ENCODE data around the gene PTGES3. TPM values are rescaled to one million over a fixed set of nuclear protein-coding genes. Genes with fewer than 3 reads are reported as not detected.

Gene PTGES3
- total and polyA plus RNA-seq, 2 of the 8 experiments (the other 6 are each of a cell fraction or from before 2014, with no cell fraction given): 111 to 464 TPM

- Histone ChIP-seq H2BK20ac (ENCODE audit: low read length) (no peak overlapping the region), H3K27me3 (replicated peaks in 1 of 4; ENCODE audit: control insufficient read depth in 3 of 4, extremely low read depth in 1 of 4, insufficient read depth in 3 of 4, low read length in 3 of 4) (no peaks in the 10 kb centered on the region), H3K79me1 (ENCODE audit: low read depth, low read length) (no peaks in the 10 kb centered on the region), H3K4me3 (ENCODE audit: extremely low read depth in 1 of 4, insufficient read depth in 2 of 4, low read depth in 3 of 4, low read length in 4 of 4) (no peak overlapping the region), H2BK120ac (replicated peaks; ENCODE audit: low read depth, low read length) (no peak overlapping the region), H2BK15ac (ENCODE audit: low read length) (no peak overlapping the region), H3K4me2 (ENCODE audit: insufficient read depth in 1 of 2, low read depth in 2 of 2, low read length in 2 of 2) (no peak overlapping the region), H4K20me1 (replicated peaks in 1 of 2; ENCODE audit: control insufficient read depth in 1 of 2, insufficient read depth in 2 of 2, low read length in 2 of 2) (no peaks in the 10 kb centered on the region), H3K4ac (replicated peaks; ENCODE audit: insufficient read length, low read depth, low read length) (no peak overlapping the region), H3K56ac (replicated peaks; ENCODE audit: insufficient read length, low read depth, low read length) (no peak overlapping the region), H4K8ac (ENCODE audit: extremely low read depth, insufficient read depth, low read length) (no peak overlapping the region), H2BK12ac (ENCODE audit: low read depth, low read length) (no peak overlapping the region), H3K23me2 (ENCODE audit: low read depth, low read length) (no peaks in the 10 kb centered on the region), H2AFZ (ENCODE audit: low read length) (no peak overlapping the region; the same call in 1 of the 2 replicates), H3K14ac (ENCODE audit: insufficient read length) (no peak overlapping the region), H3K79me2 (ENCODE audit: control insufficient read depth in 1 of 2, insufficient read depth in 2 of 2, low read length in 2 of 2) (no peaks in the 10 kb centered on the region), H3K27ac (ENCODE audit: low read depth, low read length) (no peak overlapping the region), H3K36me3 (ENCODE audit: control insufficient read depth in 2 of 4, insufficient read depth in 4 of 4, low read length in 3 of 4) (no peaks in the 10 kb centered on the region), H3K9me3 (ENCODE audit: insufficient read depth in 2 of 2, low read depth in 1 of 2, low read length in 1 of 2) (no peaks in the 10 kb centered on the region), H3K4me1 (replicated peaks in 1 of 4; ENCODE audit: control insufficient read depth in 3 of 4, insufficient read depth in 4 of 4, low read length in 3 of 4) (peaks cover 0 to 5% (median 3%) of the 10 kb centered on the region in 4 experiments; a peak in 5 of 7 replicates), H3K9ac (replicated peaks in 1 of 4; ENCODE audit: extremely low read depth in 1 of 4, low read depth in 3 of 4, low read length in 3 of 4) (no peak overlapping the region), H3K18ac (ENCODE audit: extremely low read depth, low read length) (no peak overlapping the region), H2AK5ac (ENCODE audit: low read depth, low read length) (no peak overlapping the region), H2BK5ac (ENCODE audit: low read depth, low read length) (no peak overlapping the region), H4K5ac (ENCODE audit: insufficient read length, low read depth, low read length) (no peak overlapping the region), H4K91ac (replicated peaks; ENCODE audit: insufficient read length, low read length) (no peak overlapping the region), H3K23ac (ENCODE audit: insufficient read length) (no peak overlapping the region)
- 91% methylated on average over 2 of the region's 2 CpGs; no CpG with 5 or more reads in 1 of the 2 experiments for WGBS, 2 experiments (ENCODE audit: extremely low coverage in 1 of 2, insufficient coverage in 1 of 2, insufficient read length in 1 of 2, insufficient replicate concordance in 2 of 2, low coverage in 1 of 2, low lambda C conversion rate in 2 of 2, missing lambda C conversion rate in 1 of 2)
- TF ChIP-seq SUZ12 (IDR thresholded peaks at IDR 0.05; ENCODE audit: low read length): no peak
- FAIRE-seq (no peak), DNase-seq (ENCODE audit: low read depth in 1 of 2, low spot score in 2 of 2) (no peak)
- POLR2A ChIA-PET (ENCODE audit: partially characterized antibody): interaction anchor here (0.9 to 52.4 kb wide), 4 partner anchors 9 to 42 kb away, joined by 3 to 1406 read pairs (median 32); partner anchors contain the start of genes NACA, PRIM1 and PTGES3
- CTCF ChIA-PET (ENCODE audit: partially characterized antibody): interaction anchor here (1.0 kb wide), 1 partner anchor 59 kb away, joined by 3 read pairs; no protein-coding TSS in a partner anchor
Observed at GRCh38 chr12:56695327-56696101, 7.4 kb upstream of the PTGES3 start.
